ENCODE results near the gene CAMK1D.

DNA sequence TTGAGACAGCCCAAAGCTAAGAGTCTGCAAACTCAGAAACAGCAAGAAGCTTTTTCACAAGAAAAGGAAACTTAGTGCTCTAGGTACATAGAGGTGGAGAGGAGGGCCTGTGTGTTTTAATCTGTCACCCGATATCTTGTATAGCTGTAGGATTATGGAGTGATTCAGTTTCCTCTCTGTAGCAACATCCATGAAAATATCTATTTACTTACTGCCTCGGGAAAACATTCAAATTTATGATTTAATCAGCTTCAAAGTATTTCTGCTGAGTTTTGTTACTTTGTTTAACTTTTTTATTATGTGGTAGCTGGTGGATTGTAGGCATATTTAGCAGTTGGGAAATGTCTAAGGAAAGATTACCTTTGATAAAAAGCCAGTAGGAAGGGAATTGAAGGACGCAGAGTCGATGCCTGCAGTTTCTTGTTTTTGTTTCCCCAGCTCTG lies 360.2 kb downstream of the CAMK1D start:
- TF ChIP-seq, protein P1, sequence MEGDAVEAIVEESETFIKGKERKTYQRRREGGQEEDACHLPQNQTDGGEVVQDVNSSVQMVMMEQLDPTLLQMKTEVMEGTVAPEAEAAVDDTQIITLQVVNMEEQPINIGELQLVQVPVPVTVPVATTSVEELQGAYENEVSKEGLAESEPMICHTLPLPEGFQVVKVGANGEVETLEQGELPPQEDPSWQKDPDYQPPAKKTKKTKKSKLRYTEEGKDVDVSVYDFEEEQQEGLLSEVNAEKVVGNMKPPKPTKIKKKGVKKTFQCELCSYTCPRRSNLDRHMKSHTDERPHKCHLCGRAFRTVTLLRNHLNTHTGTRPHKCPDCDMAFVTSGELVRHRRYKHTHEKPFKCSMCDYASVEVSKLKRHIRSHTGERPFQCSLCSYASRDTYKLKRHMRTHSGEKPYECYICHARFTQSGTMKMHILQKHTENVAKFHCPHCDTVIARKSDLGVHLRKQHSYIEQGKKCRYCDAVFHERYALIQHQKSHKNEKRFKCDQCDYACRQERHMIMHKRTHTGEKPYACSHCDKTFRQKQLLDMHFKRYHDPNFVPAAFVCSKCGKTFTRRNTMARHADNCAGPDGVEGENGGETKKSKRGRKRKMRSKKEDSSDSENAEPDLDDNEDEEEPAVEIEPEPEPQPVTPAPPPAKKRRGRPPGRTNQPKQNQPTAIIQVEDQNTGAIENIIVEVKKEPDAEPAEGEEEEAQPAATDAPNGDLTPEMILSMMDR (IDR thresholded peaks at IDR 0.05 in 2 of 3, conservative IDR thresholded peaks at IDR 0.05 in 1 of 3; ENCODE audit: control insufficient read depth in 2 of 3, extremely low read depth in 1 of 3, insufficient read depth in 1 of 3, low read depth in 3 of 3, low read length in 3 of 3) = no peak
- TF ChIP-seq, protein P2, sequence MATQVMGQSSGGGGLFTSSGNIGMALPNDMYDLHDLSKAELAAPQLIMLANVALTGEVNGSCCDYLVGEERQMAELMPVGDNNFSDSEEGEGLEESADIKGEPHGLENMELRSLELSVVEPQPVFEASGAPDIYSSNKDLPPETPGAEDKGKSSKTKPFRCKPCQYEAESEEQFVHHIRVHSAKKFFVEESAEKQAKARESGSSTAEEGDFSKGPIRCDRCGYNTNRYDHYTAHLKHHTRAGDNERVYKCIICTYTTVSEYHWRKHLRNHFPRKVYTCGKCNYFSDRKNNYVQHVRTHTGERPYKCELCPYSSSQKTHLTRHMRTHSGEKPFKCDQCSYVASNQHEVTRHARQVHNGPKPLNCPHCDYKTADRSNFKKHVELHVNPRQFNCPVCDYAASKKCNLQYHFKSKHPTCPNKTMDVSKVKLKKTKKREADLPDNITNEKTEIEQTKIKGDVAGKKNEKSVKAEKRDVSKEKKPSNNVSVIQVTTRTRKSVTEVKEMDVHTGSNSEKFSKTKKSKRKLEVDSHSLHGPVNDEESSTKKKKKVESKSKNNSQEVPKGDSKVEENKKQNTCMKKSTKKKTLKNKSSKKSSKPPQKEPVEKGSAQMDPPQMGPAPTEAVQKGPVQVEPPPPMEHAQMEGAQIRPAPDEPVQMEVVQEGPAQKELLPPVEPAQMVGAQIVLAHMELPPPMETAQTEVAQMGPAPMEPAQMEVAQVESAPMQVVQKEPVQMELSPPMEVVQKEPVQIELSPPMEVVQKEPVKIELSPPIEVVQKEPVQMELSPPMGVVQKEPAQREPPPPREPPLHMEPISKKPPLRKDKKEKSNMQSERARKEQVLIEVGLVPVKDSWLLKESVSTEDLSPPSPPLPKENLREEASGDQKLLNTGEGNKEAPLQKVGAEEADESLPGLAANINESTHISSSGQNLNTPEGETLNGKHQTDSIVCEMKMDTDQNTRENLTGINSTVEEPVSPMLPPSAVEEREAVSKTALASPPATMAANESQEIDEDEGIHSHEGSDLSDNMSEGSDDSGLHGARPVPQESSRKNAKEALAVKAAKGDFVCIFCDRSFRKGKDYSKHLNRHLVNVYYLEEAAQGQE (IDR thresholded peaks at IDR 0.05; ENCODE audit: low read depth, low read length) = no peak
- TF ChIP-seq SUZ12 (IDR thresholded peaks at IDR 0.05; ENCODE audit: unreplicated experiment) (no peak), POLR2A (IDR thresholded peaks at IDR 0.05; ENCODE audit: low read depth, low read length) (no peak), GABPA (IDR thresholded peaks at IDR 0.05; ENCODE audit: low read depth) (no peak), SP1 (IDR thresholded peaks at IDR 0.05; ENCODE audit: low read depth, low read length) (no peak), POLR2AphosphoS5 (IDR thresholded peaks at IDR 0.05; ENCODE audit: low read length) (no peak), SIN3A (IDR thresholded peaks at IDR 0.05; ENCODE audit: low read depth, low read length) (no peak), JUND (IDR thresholded peaks at IDR 0.05; ENCODE audit: low read depth, low read length) (no peak), RAD51 (IDR thresholded peaks at IDR 0.05) (no peak), TCF7 (IDR thresholded peaks at IDR 0.05; ENCODE audit: borderline replicate concordance) (no peak)
- TF ChIP-seq, protein P3, sequence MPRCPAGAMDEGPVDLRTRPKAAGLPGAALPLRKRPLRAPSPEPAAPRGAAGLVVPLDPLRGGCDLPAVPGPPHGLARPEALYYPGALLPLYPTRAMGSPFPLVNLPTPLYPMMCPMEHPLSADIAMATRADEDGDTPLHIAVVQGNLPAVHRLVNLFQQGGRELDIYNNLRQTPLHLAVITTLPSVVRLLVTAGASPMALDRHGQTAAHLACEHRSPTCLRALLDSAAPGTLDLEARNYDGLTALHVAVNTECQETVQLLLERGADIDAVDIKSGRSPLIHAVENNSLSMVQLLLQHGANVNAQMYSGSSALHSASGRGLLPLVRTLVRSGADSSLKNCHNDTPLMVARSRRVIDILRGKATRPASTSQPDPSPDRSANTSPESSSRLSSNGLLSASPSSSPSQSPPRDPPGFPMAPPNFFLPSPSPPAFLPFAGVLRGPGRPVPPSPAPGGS (IDR thresholded peaks at IDR 0.05; ENCODE audit: borderline replicate concordance, insufficient read depth, low read depth, low read length, poor library complexity, severe bottlenecking) = no peak
- TF ChIP-seq, protein P4, sequence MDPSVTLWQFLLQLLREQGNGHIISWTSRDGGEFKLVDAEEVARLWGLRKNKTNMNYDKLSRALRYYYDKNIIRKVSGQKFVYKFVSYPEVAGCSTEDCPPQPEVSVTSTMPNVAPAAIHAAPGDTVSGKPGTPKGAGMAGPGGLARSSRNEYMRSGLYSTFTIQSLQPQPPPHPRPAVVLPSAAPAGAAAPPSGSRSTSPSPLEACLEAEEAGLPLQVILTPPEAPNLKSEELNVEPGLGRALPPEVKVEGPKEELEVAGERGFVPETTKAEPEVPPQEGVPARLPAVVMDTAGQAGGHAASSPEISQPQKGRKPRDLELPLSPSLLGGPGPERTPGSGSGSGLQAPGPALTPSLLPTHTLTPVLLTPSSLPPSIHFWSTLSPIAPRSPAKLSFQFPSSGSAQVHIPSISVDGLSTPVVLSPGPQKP (IDR thresholded peaks at IDR 0.05; ENCODE audit: low read depth, low read length) = no peak

All from GM12878 (cell line).